Amniotic stem cell (primary cell): ENCODE measurements around the gene OCEL1.
"Not testable (repeated sequence)": the region's sequence is repeated elsewhere in the genome, so short reads cannot be mapped to it uniquely, and the experiment has no call there.

Source experiments
- DNase-seq: peaks from one replicate; lab custom pipeline; 2025; lab: John Stamatoyannopoulos, UW

The OCEL1 gene

DNA sequence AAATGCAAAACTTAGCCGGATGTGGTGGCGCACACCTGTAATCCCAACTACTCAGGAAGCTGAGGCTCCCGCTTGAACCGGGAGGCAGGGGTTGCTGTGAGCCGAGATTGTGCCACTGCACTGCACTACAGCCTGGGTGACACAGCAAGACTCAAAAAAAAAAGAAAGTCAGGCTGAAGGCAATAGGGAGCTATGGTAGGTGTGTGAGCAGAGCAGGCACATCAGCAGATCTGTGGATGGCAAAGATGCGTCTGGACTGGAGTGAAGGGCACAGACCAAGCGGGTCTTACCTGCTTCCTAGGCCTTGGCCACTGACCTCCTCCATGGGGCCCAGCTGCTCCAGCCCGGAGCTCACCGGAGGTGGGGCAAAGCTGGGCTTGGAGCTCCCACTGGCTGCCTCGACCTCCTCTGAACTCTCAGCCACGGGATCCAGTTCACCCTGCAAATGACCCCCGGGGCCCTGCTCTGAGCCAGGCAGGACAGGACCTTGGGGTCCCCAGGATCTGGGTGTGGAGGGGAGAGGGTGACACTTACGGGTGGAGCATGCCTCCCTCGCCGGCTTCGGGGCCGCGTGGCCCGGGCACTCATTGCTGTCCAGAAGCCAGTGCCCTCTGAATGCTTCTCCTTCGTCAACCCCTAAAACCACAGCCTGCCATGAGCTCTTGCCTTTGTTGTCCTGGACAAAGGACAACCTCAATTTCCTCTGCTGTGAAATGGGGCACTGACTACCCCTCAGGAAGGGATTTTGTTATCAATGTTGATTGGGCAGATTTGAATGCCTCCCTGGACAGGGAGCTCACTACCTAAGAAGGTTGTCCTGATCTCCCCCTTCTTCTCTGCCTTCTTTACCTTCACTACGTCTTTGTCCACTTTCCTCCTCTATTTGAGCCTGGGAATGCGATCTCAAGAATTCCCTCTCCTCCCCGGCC, 38.0 kb downstream of the OCEL1 start:
- no peak for DNase-seq

- no peak for DNase-seq
These were observed 38.6 kb downstream of the OCEL1 start, which contains the start of gene USHBP1 for GRCh38 chr19:17264641-17264979. TSS of gene USHBP1 (minus strand) at chr19:17264745. CDS start at chr19:17264299, 446 bp downstream.

- no peak for DNase-seq
These were observed 40.0 kb downstream of the OCEL1 start for GRCh38 chr19:17266026-17266425.

DNA sequence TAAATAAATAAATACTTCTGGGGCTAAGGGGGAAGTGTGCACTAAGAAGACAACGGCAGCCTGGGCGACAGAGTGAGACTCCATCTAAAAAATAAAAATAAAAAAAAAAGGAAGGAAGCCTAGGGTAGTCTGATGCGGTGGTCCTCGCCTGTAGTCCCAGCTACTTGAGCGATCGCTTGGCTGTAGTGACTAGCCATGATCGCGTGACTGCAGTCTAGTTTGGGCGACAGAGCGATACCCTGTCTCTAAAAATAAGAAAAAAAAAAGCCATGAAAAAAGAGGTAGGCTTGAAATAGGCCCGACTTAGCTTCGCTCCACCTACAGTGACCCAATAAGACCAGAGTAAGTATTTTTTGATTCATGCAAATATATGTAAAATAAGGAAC, 40.6 kb downstream of the OCEL1 start:
- no peak for DNase-seq

GRCh38 chr19:17266975-17267788, 41.2 kb downstream of the OCEL1 start, which contains the start of gene BABAM1:
TSS of gene BABAM1 (plus strand) at chr19:17267443. CDS start at chr19:17268807, 1,364 bp downstream.
- DNase-seq: peak; percentile 99

GRCh38 chr19:17268754-17269153, 42.7 kb downstream of the OCEL1 start:
- DNase-seq: no peak

DNA sequence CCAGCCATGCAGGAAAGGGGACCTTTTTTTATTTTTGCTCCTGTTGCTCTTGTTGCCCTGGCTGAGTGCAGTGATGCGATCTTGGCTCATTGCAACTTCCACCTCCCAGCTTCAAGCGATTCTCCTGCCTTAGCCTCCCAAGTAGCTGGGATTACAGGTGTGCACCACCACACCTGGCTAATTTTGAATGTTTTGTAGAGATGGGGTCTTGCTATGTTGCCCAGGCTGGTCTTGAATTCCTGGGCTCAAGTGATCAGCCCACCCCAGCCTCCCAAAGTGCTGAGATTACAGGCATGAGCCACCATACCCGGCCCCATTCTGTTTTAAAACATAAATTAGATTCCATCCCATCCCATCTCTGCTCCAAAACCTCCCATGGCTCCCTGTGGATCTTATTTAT, 48.9 kb downstream of the OCEL1 start:
- DNase-seq: not testable (repeated sequence)

DNA sequence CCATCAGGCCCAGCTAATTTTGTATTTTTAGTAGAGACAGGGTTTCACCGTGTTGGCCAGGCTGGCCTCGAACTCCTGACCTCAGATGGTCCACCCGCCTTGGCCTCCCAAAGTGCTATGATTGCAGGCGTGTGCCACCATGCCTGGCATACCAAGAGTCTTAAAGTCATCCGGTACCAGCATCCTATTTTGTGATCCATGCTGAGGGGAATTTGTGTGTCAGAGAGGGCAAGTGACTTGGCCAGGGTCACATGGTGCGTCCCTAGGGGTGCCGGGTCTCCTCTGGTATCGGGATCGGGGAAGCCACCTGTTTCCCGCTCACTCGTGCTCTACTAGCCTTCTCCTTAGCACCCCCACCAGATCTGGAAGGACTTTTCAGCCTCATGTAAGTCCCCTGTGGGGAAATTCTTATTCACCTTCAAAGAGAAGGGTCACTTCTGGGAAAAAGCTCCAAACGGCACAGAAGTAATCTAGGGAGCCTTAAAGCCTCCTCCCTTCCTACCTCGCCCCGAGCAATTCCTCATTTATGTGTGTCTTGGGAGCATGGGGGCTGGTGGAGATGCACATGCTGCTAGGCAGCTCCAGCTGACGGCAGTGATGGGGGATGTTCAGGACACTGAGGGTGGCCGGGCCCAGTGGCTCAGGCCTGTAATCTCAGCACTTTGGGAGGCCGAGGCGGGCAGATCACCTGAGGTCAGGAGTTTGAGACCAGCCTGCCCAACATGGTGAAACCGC, 49.6 kb downstream of the OCEL1 start:
- DNase-seq: no peak
